H9 (cell line): ENCODE data around the gene MYO7A. TPM values are rescaled to one million over a fixed set of nuclear protein-coding genes. Genes with fewer than 3 reads are reported as not detected.

ENCODE experiments used
- DNase-seq: peaks from one replicate; pipeline ENCODE4 v3.0.0-alpha.2; 2017
- H2AFZ ChIP-seq: one replicate; pipeline ENCODE4 v1.6.1; 2013; ENCODE audit warnings: mild to moderate bottlenecking, low read length, control low read depth, moderate library complexity
- H2AK5ac ChIP-seq: 2 replicates; pipeline ENCODE4 v1.6.1; 2013; ENCODE audit warnings: low read length, control low read depth, mixed read lengths; ENCODE audit not compliant: insufficient read length
- H2BK120ac ChIP-seq: one replicate; pipeline ENCODE4 v1.6.1; 2013; ENCODE audit warnings: low read depth, mild to moderate bottlenecking, low read length, control low read depth, inconsistent platforms; ENCODE audit not compliant: poor library complexity, severe bottlenecking
- H2BK12ac ChIP-seq: 2 replicates; pipeline ENCODE4 v1.6.1; 2013; ENCODE audit warnings: low read length, control low read depth, mixed read lengths, low read depth; ENCODE audit not compliant: insufficient read length
- H2BK15ac ChIP-seq: 2 replicates; pipeline ENCODE4 v1.6.1; 2013; ENCODE audit warnings: low read depth, low read length, control low read depth
- H2BK20ac ChIP-seq: one replicate; pipeline ENCODE4 v1.6.1; 2013; ENCODE audit warnings: low read depth, mild to moderate bottlenecking, low read length, control low read depth, inconsistent platforms; ENCODE audit not compliant: poor library complexity, severe bottlenecking
- H2BK5ac ChIP-seq: 2 replicates; pipeline ENCODE4 v1.6.1; 2013; ENCODE audit warnings: low read length, control low read depth, mixed read lengths; ENCODE audit not compliant: insufficient read length
- H3K14ac ChIP-seq: 2 replicates; pipeline ENCODE4 v1.6.1; 2013; ENCODE audit warnings: low read length, control low read depth; ENCODE audit not compliant: insufficient read depth
- H3K18ac ChIP-seq: 2 replicates; pipeline ENCODE4 v1.6.1; 2013; ENCODE audit warnings: low read depth, mild to moderate bottlenecking, mixed read lengths, low read length, control low read depth; ENCODE audit not compliant: insufficient read length
- H3K23ac ChIP-seq: 2 replicates; pipeline ENCODE4 v1.6.1; 2013; ENCODE audit warnings: low read length, control low read depth, mixed read lengths, low read depth; ENCODE audit not compliant: insufficient read length
- H3K23me2 ChIP-seq: 2 replicates; pipeline ENCODE4 v1.6.1; 2013; ENCODE audit warnings: low read depth, mild to moderate bottlenecking, mixed read lengths, low read length, control low read depth; ENCODE audit not compliant: insufficient read length, poor library complexity, severe bottlenecking
- H3K27ac ChIP-seq: 2 replicates; pipeline ENCODE4 v1.5.1; 2013; ENCODE audit warnings: low read length, control low read depth, mixed read lengths, low read depth; ENCODE audit not compliant: insufficient read length
- H3K27me3 ChIP-seq: 2 replicates; pipeline ENCODE4 v1.6.1; 2013; ENCODE audit warnings: low read length, control low read depth, inconsistent platforms; ENCODE audit not compliant: insufficient read depth
- H3K4ac ChIP-seq: 2 replicates; pipeline ENCODE4 v1.6.1; 2013; ENCODE audit warnings: low read depth, mild to moderate bottlenecking, control low read depth, inconsistent platforms, low read length, moderate library complexity
- H3K4me1 ChIP-seq: 2 replicates; pipeline ENCODE4 v1.6.1; 2013; ENCODE audit warnings: low read length, control low read depth, inconsistent platforms; ENCODE audit not compliant: insufficient read depth
- H3K4me2 ChIP-seq: 2 replicates; pipeline ENCODE4 v1.6.1; 2013; ENCODE audit warnings: low read length, control low read depth, mixed read lengths; ENCODE audit not compliant: insufficient read length, insufficient read depth
- H3K56ac ChIP-seq: 2 replicates; pipeline ENCODE4 v1.6.1; 2013; ENCODE audit warnings: low read depth, mild to moderate bottlenecking, mixed read lengths, low read length, control low read depth; ENCODE audit not compliant: insufficient read length
- H3K79me1 ChIP-seq: 2 replicates; pipeline ENCODE4 v1.6.1; 2013; ENCODE audit warnings: low read depth, mild to moderate bottlenecking, moderate library complexity, low read length, control low read depth, inconsistent platforms; ENCODE audit not compliant: insufficient read depth, poor library complexity, severe bottlenecking
- H3K79me2 ChIP-seq: 2 replicates; pipeline ENCODE4 v1.6.1; 2013; ENCODE audit warnings: low read length, control low read depth, inconsistent platforms; ENCODE audit not compliant: insufficient read depth
- H3K9ac ChIP-seq: 2 replicates; pipeline ENCODE4 v1.6.1; 2013; ENCODE audit warnings: low read length, control low read depth, mixed read lengths; ENCODE audit not compliant: insufficient read length; ENCODE audit errors: extremely low read depth
- H3K9me3 ChIP-seq: one replicate; pipeline ENCODE4 v1.6.1; 2013; ENCODE audit warnings: low read depth, low read length, inconsistent platforms; ENCODE audit not compliant: control insufficient read depth
- H3T11ph ChIP-seq: one replicate; pipeline ENCODE4 v1.6.1; 2013; ENCODE audit warnings: mild to moderate bottlenecking, low read length, control low read depth, inconsistent platforms
- H4K20me1 ChIP-seq: one replicate; pipeline ENCODE4 v1.6.1; 2013; ENCODE audit not compliant: control insufficient read depth, insufficient read length, insufficient read depth
- H4K5ac ChIP-seq: 2 replicates; pipeline ENCODE4 v1.6.1; 2013; ENCODE audit warnings: low read depth, mild to moderate bottlenecking, mixed read lengths, low read length, control low read depth; ENCODE audit not compliant: insufficient read length
- H4K8ac ChIP-seq: replicated peaks from 2 replicates; pipeline ENCODE4 v1.6.1; 2013; ENCODE audit warnings: low read length, control low read depth, mixed read lengths, low read depth; ENCODE audit not compliant: insufficient read length
- H4K91ac ChIP-seq: 2 replicates; pipeline ENCODE4 v1.6.1; 2013; ENCODE audit warnings: low read depth, mild to moderate bottlenecking, moderate library complexity, mixed read lengths, low read length, control low read depth; ENCODE audit not compliant: insufficient read length
- H3K27ac Mint-ChIP-seq, 3 experiments: 2 replicates in 2 of 3; 3 replicates in 1 of 3; pipeline ENCODE4 v1.8.0; 2020 to 2021; ENCODE audit warnings: mixed read lengths in 3 of 3, mild to moderate bottlenecking in 1 of 3, moderate library complexity in 1 of 3
- H3K27me3 Mint-ChIP-seq: 2 replicates; pipeline ENCODE4 v1.8.0; 2021; ENCODE audit warnings: low read depth, mild to moderate bottlenecking, moderate library complexity, mixed read lengths
- H3K36me3 Mint-ChIP-seq, 3 experiments: 2 replicates in 2 of 3; 3 replicates in 1 of 3; pipeline ENCODE4 v1.8.0; 2020 to 2021; ENCODE audit warnings: low read depth in 3 of 3, mixed read lengths in 3 of 3; ENCODE audit not compliant: insufficient read depth in 1 of 3
- H3K4me1 Mint-ChIP-seq, 2 experiments: 2 replicates each; pipeline ENCODE4 v1.8.0; 2020; ENCODE audit warnings: mixed read lengths in 2 of 2
- H3K4me3 Mint-ChIP-seq, 2 experiments: 2 replicates in 1 of 2; 3 replicates in 1 of 2; pipeline ENCODE4 v1.8.0; 2020 to 2021; ENCODE audit warnings: mild to moderate bottlenecking in 2 of 2, mixed read lengths in 2 of 2, moderate library complexity in 1 of 2
- H3K9me3 Mint-ChIP-seq, 2 experiments: 2 replicates in 1 of 2; 3 replicates in 1 of 2; pipeline ENCODE4 v1.8.0; 2020; ENCODE audit warnings: mild to moderate bottlenecking in 2 of 2, mixed read lengths in 2 of 2, moderate library complexity in 1 of 2
- WGBS: extraction: QIAGEN DNeasy Blood & Tissue Kit; methylation state at CpG from one replicate; pipeline ENCODE4 v1.1.7; 2013; ENCODE audit warnings: missing lambda C conversion rate, low lambda C conversion rate, mixed read lengths; ENCODE audit not compliant: insufficient read length; ENCODE audit errors: extremely low coverage; 5-methylcytosine and 5-hydroxymethylcytosine counted together
- total RNA-seq: library from RNA; stranded (reverse); gene quantifications from 2 replicates; pipeline ENCODE4 v1.2.1, GENCODE V29; 2021
- TF ChIP-seq, protein P1 (sequence below): fragments of 200-600 bp; sonication (generic); conservative IDR thresholded peaks from 3 replicates; pipeline ENCODE4 v1.8.0; 2021; ENCODE audit warnings: antibody characterized with exemption, mild to moderate bottlenecking

Gene MYO7A
- total RNA-seq, 1 experiment from 2014 or later, result 1.6 TPM

DNA sequence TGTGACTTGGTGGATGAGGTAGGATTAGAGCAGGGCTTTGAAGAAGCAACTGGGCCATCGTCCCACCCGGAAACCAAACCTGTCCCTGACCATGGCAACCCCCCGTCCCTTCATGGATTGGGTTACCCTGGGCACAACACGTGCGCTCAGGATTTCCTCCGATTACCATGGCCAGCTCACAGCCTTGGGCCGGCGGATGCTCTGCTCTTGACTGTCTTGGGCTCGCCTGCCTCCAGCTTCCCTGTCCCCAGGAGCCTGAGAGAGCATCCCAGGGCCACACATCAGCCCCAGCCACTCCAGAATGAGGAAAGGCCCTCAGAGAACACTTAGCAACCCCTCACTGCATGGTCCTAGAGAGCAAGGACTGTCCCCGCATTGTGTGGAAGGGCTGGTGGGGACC is 22.8 kb downstream of the MYO7A start:
- Mint-ChIP-seq H3K4me1 (peaks cover 21 to 27% of the 10 kb centered on the region in 2 experiments), H3K4me3 (no peak overlapping the region), H3K9me3 (no peaks in the 10 kb centered on the region; a peak in 1 of 5 replicates), H3K27me3 (peaks cover 20% of the 10 kb centered on the region), H3K27ac (no peak overlapping the region; a peak in 1 of 7 replicates), H3K36me3 (no peaks in the 10 kb centered on the region; a peak in 1 of 7 replicates)
- H3K9ac ChIP-seq, result no peak overlapping the region
- H3K79me2 ChIP-seq, result no peaks in the 10 kb centered on the region
- no peak overlapping the region for H3T11ph ChIP-seq
- peaks cover 3% of the 10 kb centered on the region for H4K20me1 ChIP-seq
- no peak overlapping the region for H3K4ac ChIP-seq
- H4K8ac ChIP-seq, result no peak overlapping the region
- no peak overlapping the region for H3K56ac ChIP-seq
- H2BK5ac ChIP-seq, result no peak overlapping the region
- H2BK15ac ChIP-seq, result no peak overlapping the region
- H3K14ac ChIP-seq, result no peak overlapping the region
- H3K4me1 ChIP-seq, result peaks cover 2% of the 10 kb centered on the region; the same call in 1 of the 2 replicates
- no peaks in the 10 kb centered on the region for H3K79me1 ChIP-seq
- no peaks in the 10 kb centered on the region for H3K27me3 ChIP-seq
- no peak overlapping the region for H4K5ac ChIP-seq
- no peak overlapping the region for H2BK12ac ChIP-seq
- H2AFZ ChIP-seq, result no peak overlapping the region
- no peak overlapping the region for H2AK5ac ChIP-seq
- no peak for DNase-seq
- H3K9me3 ChIP-seq, result no peaks in the 10 kb centered on the region
- no peak overlapping the region for H3K18ac ChIP-seq
- H3K4me2 ChIP-seq, result no peak overlapping the region
- H3K23ac ChIP-seq, result no peak overlapping the region
- WGBS, result no CpG with 5 or more reads among the region's 10 CpGs
- no peak overlapping the region for H4K91ac ChIP-seq
- H2BK120ac ChIP-seq, result no peak overlapping the region
- H2BK20ac ChIP-seq, result no peak overlapping the region
- no peak overlapping the region for H3K27ac ChIP-seq
- TF ChIP-seq, protein P1, sequence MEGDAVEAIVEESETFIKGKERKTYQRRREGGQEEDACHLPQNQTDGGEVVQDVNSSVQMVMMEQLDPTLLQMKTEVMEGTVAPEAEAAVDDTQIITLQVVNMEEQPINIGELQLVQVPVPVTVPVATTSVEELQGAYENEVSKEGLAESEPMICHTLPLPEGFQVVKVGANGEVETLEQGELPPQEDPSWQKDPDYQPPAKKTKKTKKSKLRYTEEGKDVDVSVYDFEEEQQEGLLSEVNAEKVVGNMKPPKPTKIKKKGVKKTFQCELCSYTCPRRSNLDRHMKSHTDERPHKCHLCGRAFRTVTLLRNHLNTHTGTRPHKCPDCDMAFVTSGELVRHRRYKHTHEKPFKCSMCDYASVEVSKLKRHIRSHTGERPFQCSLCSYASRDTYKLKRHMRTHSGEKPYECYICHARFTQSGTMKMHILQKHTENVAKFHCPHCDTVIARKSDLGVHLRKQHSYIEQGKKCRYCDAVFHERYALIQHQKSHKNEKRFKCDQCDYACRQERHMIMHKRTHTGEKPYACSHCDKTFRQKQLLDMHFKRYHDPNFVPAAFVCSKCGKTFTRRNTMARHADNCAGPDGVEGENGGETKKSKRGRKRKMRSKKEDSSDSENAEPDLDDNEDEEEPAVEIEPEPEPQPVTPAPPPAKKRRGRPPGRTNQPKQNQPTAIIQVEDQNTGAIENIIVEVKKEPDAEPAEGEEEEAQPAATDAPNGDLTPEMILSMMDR, result no peak
- peaks cover 8% of the 10 kb centered on the region for H3K23me2 ChIP-seq
